Measurements from ENCODE around the gene RPS6KA2. TPM values are rescaled to one million over a fixed set of nuclear protein-coding genes. Genes with fewer than 3 reads are reported as not detected.

Gene RPS6KA2
- total and polyA plus RNA-seq, 2 experiments from 2014 or later, result 45.1 to 49.0 TPM

DNA sequence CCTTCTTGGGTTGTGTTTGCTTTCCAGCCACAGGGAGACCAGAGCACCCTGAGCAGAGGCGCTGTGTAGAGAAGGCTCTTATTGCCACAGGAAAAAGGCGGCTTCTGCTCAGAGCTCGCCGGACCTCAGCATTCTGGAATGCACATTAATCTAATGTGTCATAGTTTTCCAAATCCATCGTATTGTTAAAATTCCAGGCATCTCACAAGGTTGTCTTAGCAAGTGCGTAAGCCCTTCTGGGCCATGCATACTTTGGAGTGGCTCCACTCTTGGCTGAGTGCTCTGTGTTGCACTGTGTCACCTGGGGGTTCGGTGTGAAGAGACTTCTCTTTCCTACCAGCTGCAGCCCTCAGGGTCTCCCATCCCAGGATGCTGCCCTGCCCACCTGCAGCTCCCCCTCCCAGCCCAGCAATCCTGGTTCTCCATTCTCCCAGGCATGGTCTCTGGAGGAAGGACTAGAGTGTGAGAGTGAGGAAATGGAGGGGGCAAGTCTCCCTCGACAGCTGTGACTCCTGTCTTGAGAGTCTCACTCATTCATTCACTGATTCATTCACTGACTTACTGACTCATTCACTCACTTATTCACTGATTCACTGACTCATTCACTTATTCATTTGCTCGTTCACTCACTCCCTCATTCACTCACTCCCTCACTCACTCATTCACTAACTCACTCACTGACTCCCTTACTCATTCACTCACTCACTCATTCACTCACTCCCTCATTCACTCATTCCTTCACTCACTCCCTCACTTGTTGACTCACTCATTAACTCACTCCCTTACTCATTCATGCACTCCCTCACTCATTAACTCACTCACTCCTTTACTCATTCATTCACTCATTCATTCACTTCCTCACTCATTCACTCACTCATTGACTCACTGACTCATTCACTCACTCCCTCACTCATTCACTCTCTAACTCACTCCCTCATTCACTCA is 160.6 kb downstream of the RPS6KA2 start:
- Histone ChIP-seq H2AFZ (peak overlapping the region; percentile 61), H3K27ac (peak overlapping the region; percentile 71)
- 12 to 15% methylated on average over 9 of the region's 9 CpGs for WGBS, 2 experiments (ENCODE audit: low coverage in 1 of 2, low lambda C conversion rate in 2 of 2, missing lambda C conversion rate in 2 of 2)

GRCh38 chr6:166465671-166466087 is 161.4 kb downstream of the RPS6KA2 start:
- no peaks in the 10 kb centered on the region for H4K20me1 ChIP-seq (ENCODE audit: insufficient read depth)
- no peaks in the 10 kb centered on the region for H3K9me2 ChIP-seq (ENCODE audit: insufficient read depth)
- H3F3A ChIP-seq (ENCODE audit: insufficient read depth), result peaks cover 34% of the 10 kb centered on the region
- H3K36me3 ChIP-seq (ENCODE audit: low read depth), result peaks cover 7% of the 10 kb centered on the region; the same call in 1 of the 2 replicates
- no peaks in the 10 kb centered on the region for H3K79me2 ChIP-seq (ENCODE audit: insufficient read depth)
- H3K4me2 ChIP-seq (ENCODE audit: unreplicated experiment), result peak overlapping the region; percentile 76
- no peaks in the 10 kb centered on the region for H3K9me3 ChIP-seq (ENCODE audit: low read depth)
- WGBS, 2 experiments (ENCODE audit: low coverage in 1 of 2, low lambda C conversion rate in 2 of 2, missing lambda C conversion rate in 2 of 2), result 12 to 16% methylated on average over 11 of the region's 11 CpGs
- peak overlapping the region; percentile 57 for H3K4me3 ChIP-seq
- H2AFZ ChIP-seq, result peak overlapping the region; percentile 61
- H3K27ac ChIP-seq, result peak overlapping the region; percentile 71
- peak overlapping the region; percentile 50 for H3K9ac ChIP-seq
- peak; percentile 83 for DNase-seq
- H3K27me3 ChIP-seq (replicated peaks; ENCODE audit: insufficient read depth), result no peaks in the 10 kb centered on the region
- TF ChIP-seq EZH2 (IDR thresholded peaks at IDR 0.05; ENCODE audit: insufficient read depth, poor library complexity, severe bottlenecking) (no peak), EZH2phosphoT487 (IDR thresholded peaks at IDR 0.05; ENCODE audit: insufficient read depth, low read depth) (no peak)
- in situ Hi-C loops (cut with MboI), result no loop called here
- peaks cover 14% of the 10 kb centered on the region for H3K4me1 ChIP-seq (ENCODE audit: insufficient read depth)

More for the DNA sequence above, 160.6 kb downstream of the RPS6KA2 start:
- DNase-seq, result peak; percentile 93
- peaks cover 7% of the 10 kb centered on the region; the same call in 1 of the 2 replicates for H3K36me3 ChIP-seq (ENCODE audit: low read depth)
- TF ChIP-seq EZH2phosphoT487 (IDR thresholded peaks at IDR 0.05; ENCODE audit: insufficient read depth, low read depth) (no peak), EZH2 (IDR thresholded peaks at IDR 0.05; ENCODE audit: insufficient read depth, poor library complexity, severe bottlenecking) (no peak)
- no peaks in the 10 kb centered on the region for H3K9me2 ChIP-seq (ENCODE audit: insufficient read depth)
- peak overlapping the region; percentile 57 for H3K4me3 ChIP-seq
- H4K20me1 ChIP-seq (ENCODE audit: insufficient read depth), result no peaks in the 10 kb centered on the region
- no peaks in the 10 kb centered on the region for H3K9me3 ChIP-seq (ENCODE audit: low read depth)
- H3K4me2 ChIP-seq (ENCODE audit: unreplicated experiment), result peak overlapping the region; percentile 76
- in situ Hi-C loops (cut with MboI), result no loop called here
- H3F3A ChIP-seq (ENCODE audit: insufficient read depth), result peaks cover 34% of the 10 kb centered on the region
- peaks cover 14% of the 10 kb centered on the region for H3K4me1 ChIP-seq (ENCODE audit: insufficient read depth)
- no peaks in the 10 kb centered on the region for H3K79me2 ChIP-seq (ENCODE audit: insufficient read depth)
- H3K27me3 ChIP-seq (replicated peaks; ENCODE audit: insufficient read depth), result no peaks in the 10 kb centered on the region
- peak overlapping the region; percentile 50 for H3K9ac ChIP-seq

DNA sequence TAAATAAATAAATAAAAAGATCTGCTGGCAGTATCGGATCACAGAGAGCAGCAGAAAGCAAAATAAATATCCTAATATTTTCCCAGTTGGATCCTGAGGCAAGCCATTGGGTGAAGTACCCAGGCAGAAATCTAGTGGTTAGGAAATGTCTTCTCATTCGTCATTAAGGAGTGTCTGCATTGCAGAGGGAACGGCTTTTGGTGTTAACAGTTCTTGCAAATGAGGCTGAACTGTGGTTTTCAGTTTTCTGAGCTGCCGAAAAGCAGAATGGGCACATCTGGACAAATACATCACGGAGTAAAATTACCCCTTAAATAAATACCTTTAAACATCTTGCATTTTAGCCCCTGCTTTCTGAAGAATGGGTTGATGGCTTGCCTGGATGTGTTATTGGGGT is 162.1 kb downstream of the RPS6KA2 start:
- TF ChIP-seq EZH2 (IDR thresholded peaks at IDR 0.05; ENCODE audit: insufficient read depth, poor library complexity, severe bottlenecking), result no peak
- no peak for TF ChIP-seq EZH2phosphoT487 (IDR thresholded peaks at IDR 0.05; ENCODE audit: insufficient read depth, low read depth)
- Histone ChIP-seq H2AFZ (no peak overlapping the region), H3K4me2 (ENCODE audit: unreplicated experiment) (no peak overlapping the region), H3K4me1 (ENCODE audit: insufficient read depth) (peaks cover 14% of the 10 kb centered on the region), H3K4me3 (no peak overlapping the region), H3K27ac (no peak overlapping the region), H3K79me2 (ENCODE audit: insufficient read depth) (no peaks in the 10 kb centered on the region), H3K9ac (no peak overlapping the region), H3K9me3 (ENCODE audit: low read depth) (no peaks in the 10 kb centered on the region), H4K20me1 (ENCODE audit: insufficient read depth) (no peaks in the 10 kb centered on the region), H3F3A (ENCODE audit: insufficient read depth) (peaks cover 34% of the 10 kb centered on the region), H3K36me3 (ENCODE audit: low read depth) (peaks cover 7% of the 10 kb centered on the region; the same call in 1 of the 2 replicates), H3K9me2 (ENCODE audit: insufficient read depth) (no peaks in the 10 kb centered on the region), H3K27me3 (replicated peaks; ENCODE audit: insufficient read depth) (no peaks in the 10 kb centered on the region)
- in situ Hi-C loops (cut with MboI), result no loop called here
- DNase-seq, result no peak
- WGBS, 2 experiments (ENCODE audit: low coverage in 1 of 2, low lambda C conversion rate in 2 of 2, missing lambda C conversion rate in 2 of 2), result 91 to 93% methylated on average over 5 of the region's 5 CpGs

DNA sequence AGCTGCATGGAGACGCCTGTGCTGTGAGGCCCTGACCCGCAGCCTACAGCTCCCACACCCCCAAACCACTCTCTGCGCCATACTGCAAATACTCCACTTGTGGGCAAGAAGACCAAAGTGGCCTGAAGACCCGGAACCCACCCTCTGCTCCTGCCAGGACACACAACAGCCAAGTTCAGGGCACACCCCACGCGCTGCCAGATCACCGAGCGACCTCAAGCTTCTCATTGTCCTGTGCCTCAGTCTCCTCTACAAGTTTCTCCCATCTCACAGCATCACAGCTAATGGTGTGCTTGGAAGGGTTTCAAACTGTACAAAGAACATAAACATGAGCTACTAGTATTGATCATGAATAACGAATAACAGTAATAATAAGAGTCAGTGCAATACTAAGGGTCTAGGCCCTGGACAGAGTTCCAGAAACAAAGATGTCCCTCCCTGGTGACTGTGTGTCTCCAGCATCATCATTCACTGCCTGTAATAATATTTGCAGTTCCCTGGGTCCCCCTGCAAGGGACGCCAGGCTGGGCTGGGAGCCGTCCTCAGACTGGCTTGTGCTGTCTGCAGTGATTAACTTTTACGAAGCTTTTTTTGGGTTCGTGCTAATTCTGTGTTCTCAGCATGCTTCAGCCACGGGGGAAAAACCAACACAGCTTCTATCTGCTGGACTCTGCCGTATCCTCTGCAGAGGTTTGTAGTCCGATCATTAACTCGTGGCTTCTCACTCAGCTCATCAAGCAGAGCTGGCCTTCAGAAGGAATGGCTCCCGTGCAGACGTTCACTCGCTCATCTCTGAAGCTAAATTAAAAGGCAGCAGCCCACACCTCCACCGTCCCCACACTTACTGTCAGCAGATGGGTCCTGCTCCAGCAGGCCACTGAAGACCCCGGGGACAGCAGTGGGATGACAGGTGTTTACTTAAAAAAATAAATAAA is 162.7 kb downstream of the RPS6KA2 start:
- Histone ChIP-seq H3K4me3 (no peak overlapping the region), H3K9me2 (ENCODE audit: insufficient read depth) (no peaks in the 10 kb centered on the region), H3K4me1 (ENCODE audit: insufficient read depth) (peaks cover 14% of the 10 kb centered on the region), H3K27ac (no peak overlapping the region), H3K9me3 (ENCODE audit: low read depth) (no peaks in the 10 kb centered on the region), H3K9ac (no peak overlapping the region), H2AFZ (no peak overlapping the region), H4K20me1 (ENCODE audit: insufficient read depth) (no peaks in the 10 kb centered on the region), H3K4me2 (ENCODE audit: unreplicated experiment) (no peak overlapping the region), H3K36me3 (ENCODE audit: low read depth) (peaks cover 7% of the 10 kb centered on the region; the same call in 1 of the 2 replicates), H3K27me3 (replicated peaks; ENCODE audit: insufficient read depth) (no peaks in the 10 kb centered on the region), H3F3A (ENCODE audit: insufficient read depth) (peaks cover 34% of the 10 kb centered on the region), H3K79me2 (ENCODE audit: insufficient read depth) (no peaks in the 10 kb centered on the region)
- in situ Hi-C loops (cut with MboI), result no loop called here
- DNase-seq, result no peak
- 88% methylated on average over 22 of the region's 22 CpGs for WGBS, 2 experiments (ENCODE audit: low coverage in 1 of 2, low lambda C conversion rate in 2 of 2, missing lambda C conversion rate in 2 of 2)
- no peak for TF ChIP-seq EZH2 (IDR thresholded peaks at IDR 0.05; ENCODE audit: insufficient read depth, poor library complexity, severe bottlenecking)
- no peak for TF ChIP-seq EZH2phosphoT487 (IDR thresholded peaks at IDR 0.05; ENCODE audit: insufficient read depth, low read depth)

Data from GM23248 (cell line).